Thyroid gland (tissue), 4 donors: ENCODE results near the gene MYBL2. TPM values are rescaled to one million over a fixed set of nuclear protein-coding genes. Genes with fewer than 3 reads are reported as not detected.

ENCODE experiments used
- DNase-seq, 2 donors: peaks; one replicate each; pipeline ENCODE4 v3.0.0-alpha.2; 2019
- H3K27ac ChIP-seq, 3 donors: fragments of 200-600 bp; sonication (generic); 1 replicate in 2 of 3; 2 replicates in 1 of 3; pipeline ENCODE4 v1.5.1; 2016 to 2019; ENCODE audit warnings: mild to moderate bottlenecking in 1 of 3, moderate library complexity in 1 of 3
- H3K27me3 ChIP-seq: fragments of 200-600 bp; sonication (generic); one replicate; pipeline ENCODE4 v1.5.1; 2019
- H3K36me3 ChIP-seq, 2 donors: fragments of 200-600 bp; sonication (generic); one replicate each; pipeline ENCODE4 v1.5.1; 2016 to 2019
- H3K4me1 ChIP-seq, 2 donors: fragments of 200-600 bp; sonication (generic); one replicate each; pipeline ENCODE4 v1.5.1; 2017 to 2019
- H3K4me3 ChIP-seq, 3 donors: fragments of 200-600 bp; sonication (generic); replicated peaks in 1 of 3; 1 replicate in 2 of 3; 2 replicates in 1 of 3; pipeline ENCODE4 v1.5.1; 2016; ENCODE audit warnings: mild to moderate bottlenecking in 1 of 3
- H3K9me3 ChIP-seq: fragments of 200-600 bp; sonication (generic); one replicate; pipeline ENCODE4 v1.5.1; 2017
- CTCF ChIP-seq, 6 experiments: fragments of 200-600 bp in 3 of 6; fragments of 450-650 bp in 3 of 6; sonication (generic) in 3 of 6; IDR thresholded peaks; one replicate each; pipeline ENCODE4 v1.5.1; 2016 to 2019; ENCODE audit warnings: antibody characterized with exemption in 6 of 6, mild to moderate bottlenecking in 2 of 6, inconsistent platforms in 1 of 6, moderate library complexity in 1 of 6
- POLR2A ChIP-seq, 2 donors: fragments of 450-650 bp; IDR thresholded peaks; one replicate each; pipeline ENCODE4 v1.6.1; 2017; ENCODE audit warnings: antibody characterized with exemption in 2 of 2, mild to moderate bottlenecking in 2 of 2, moderate library complexity in 1 of 2
- WGBS, 2 donors: methylation state at CpG; one replicate each; pipeline ENCODE4 v1.1.5; 2017; 5-methylcytosine and 5-hydroxymethylcytosine counted together
- intact Hi-C: fragments of 100-400 bp; cut with DNase I; formaldehyde crosslinking; loops from one replicate; pipeline ENCODE4 v1.15.1; 2023
- total RNA-seq, 4 donors: library from RNA; depleted of rRNA; stranded (reverse); fragments of >200 nt; gene quantifications; one replicate each; pipeline ENCODE4 v1.2.3, GENCODE V29; 2016

Gene MYBL2
- total RNA-seq, 4 donors from 2014 or later, result 0.22 to 0.54 (median 0.46) TPM; not detected in 1

- Histone ChIP-seq H3K4me3 (no peak within 1 kb of the TSS), H3K36me3 (no peaks in the 10 kb centered on the region), H3K27ac (no peak within 1 kb of the TSS), H3K4me1 (no peaks in the 10 kb centered on the region), H3K9me3 (no peaks in the 10 kb centered on the region), H3K27me3 (no peaks in the 10 kb centered on the region)
- DNase-seq, result no peak
- TF ChIP-seq POLR2A (IDR thresholded peaks at IDR 0.05), result no peak
- no peak for TF ChIP-seq CTCF (IDR thresholded peaks at IDR 0.05)
- WGBS, 2 donors, result 78 to 82% methylated on average over 11 of the region's 11 CpGs
- intact Hi-C loops, result no loop called here
Measured at GRCh38 chr20:43726811-43727338, 60.0 kb downstream of the MYBL2 start, which contains the start of gene GTSF1L. Gene GTSF1L, minus strand, starts transcription at chr20:43727002. Its CDS starts 308 bp downstream, at chr20:43726694.

GRCh38 chr20:43727980-43728590 is 61.2 kb downstream of the MYBL2 start:
- DNase-seq, result no peak
- no peaks in the 10 kb centered on the region for H3K9me3 ChIP-seq
- no peak overlapping the region for H3K4me3 ChIP-seq
- H3K36me3 ChIP-seq, result no peaks in the 10 kb centered on the region
- no peak for TF ChIP-seq POLR2A (IDR thresholded peaks at IDR 0.05)
- TF ChIP-seq CTCF (IDR thresholded peaks at IDR 0.05), result no peak
- H3K27ac ChIP-seq, result no peak overlapping the region
- WGBS, 2 donors, result 81 to 83% methylated on average over 1 of the region's 1 CpG
- intact Hi-C loops, result no loop called here
- H3K4me1 ChIP-seq, result no peaks in the 10 kb centered on the region
- no peaks in the 10 kb centered on the region for H3K27me3 ChIP-seq

GRCh38 chr20:43728686-43729255 is 61.9 kb downstream of the MYBL2 start:
- no peak for DNase-seq
- no peak for TF ChIP-seq POLR2A (IDR thresholded peaks at IDR 0.05)
- no peak for TF ChIP-seq CTCF (IDR thresholded peaks at IDR 0.05)
- Histone ChIP-seq H3K4me3 (no peak overlapping the region), H3K9me3 (no peaks in the 10 kb centered on the region), H3K27me3 (no peaks in the 10 kb centered on the region), H3K4me1 (no peaks in the 10 kb centered on the region), H3K36me3 (no peaks in the 10 kb centered on the region), H3K27ac (no peak overlapping the region)
- 76 to 87% methylated on average over 7 of the region's 7 CpGs for WGBS, 2 donors
- intact Hi-C loops, result no loop called here

- no peaks in the 10 kb centered on the region for H3K36me3 ChIP-seq
- 57 to 85% methylated on average over 1 to 6 of the region's 7 CpGs for WGBS, 2 donors
- H3K27ac ChIP-seq, result no peak overlapping the region
- no peaks in the 10 kb centered on the region for H3K4me1 ChIP-seq
- H3K4me3 ChIP-seq, result no peak overlapping the region
- H3K27me3 ChIP-seq, result no peaks in the 10 kb centered on the region
- no peaks in the 10 kb centered on the region for H3K9me3 ChIP-seq
- no peak for TF ChIP-seq POLR2A (IDR thresholded peaks at IDR 0.05)
- TF ChIP-seq CTCF (IDR thresholded peaks at IDR 0.05), result no peak
- no peak for DNase-seq
- intact Hi-C loops, result no loop called here
Measured at GRCh38 chr20:43731469-43731868, 64.6 kb downstream of the MYBL2 start.

- H3K27ac ChIP-seq, result no peak overlapping the region
- intact Hi-C loops, result no loop called here
- TF ChIP-seq CTCF (IDR thresholded peaks at IDR 0.05), result no peak
- TF ChIP-seq POLR2A (IDR thresholded peaks at IDR 0.05), result no peak
- H3K27me3 ChIP-seq, result no peaks in the 10 kb centered on the region
- H3K4me1 ChIP-seq, result no peaks in the 10 kb centered on the region
- DNase-seq, result no peak
- H3K4me3 ChIP-seq, result no peak overlapping the region
- WGBS, 2 donors, result 50 to 56% methylated on average over 4 to 5 of the region's 5 CpGs
- H3K36me3 ChIP-seq, result no peaks in the 10 kb centered on the region
- no peaks in the 10 kb centered on the region for H3K9me3 ChIP-seq
Measured at GRCh38 chr20:43731927-43732326, 65.0 kb downstream of the MYBL2 start.
